ENCODE results near the gene NEURL4.

The NEURL4 gene

GRCh38 chr17:7304179-7304578 is 25.0 kb downstream of the NEURL4 start:
- DNase-seq (ENCODE audit: low read depth, low spot score) = no peak

GRCh38 chr17:7296189-7296861 is 32.8 kb downstream of the NEURL4 start:
- DNase-seq (ENCODE audit: low read depth, low spot score) = peak; percentile 97

GRCh38 chr17:7295230-7296180 is 33.6 kb downstream of the NEURL4 start:
- DNase-seq (ENCODE audit: low read depth, low spot score) = peak; percentile 58

- DNase-seq (ENCODE audit: low read depth, low spot score) = peak; percentile 85
Observed at GRCh38 chr17:7294614-7295153, 34.5 kb downstream of the NEURL4 start, which contains the start of gene YBX2. Gene YBX2 (minus strand): TSS chr17:7294639. CDS start chr17:7294500, 139 bp downstream.

- DNase-seq (ENCODE audit: low read depth, low spot score) = peak; percentile 79
Observed at GRCh38 chr17:7293816-7294613, 35.1 kb downstream of the NEURL4 start.

- DNase-seq (ENCODE audit: low read depth, low spot score) = no peak
Observed at GRCh38 chr17:7293159-7293558, 36.0 kb downstream of the NEURL4 start.

- no peak for DNase-seq (ENCODE audit: low read depth, low spot score)
Observed at GRCh38 chr17:7292729-7293128, 36.4 kb downstream of the NEURL4 start.

- no peak for DNase-seq (ENCODE audit: low read depth, low spot score)
Observed at GRCh38 chr17:7292194-7292593, 36.9 kb downstream of the NEURL4 start.

- DNase-seq (ENCODE audit: low read depth, low spot score) = no peak
Observed at GRCh38 chr17:7290685-7291084, 38.5 kb downstream of the NEURL4 start.

- no peak for DNase-seq (ENCODE audit: low read depth, low spot score)
Observed at GRCh38 chr17:7290166-7290565, 39.0 kb downstream of the NEURL4 start.

- no peak for DNase-seq (ENCODE audit: low read depth, low spot score)
Observed at GRCh38 chr17:7289256-7290032, 39.7 kb downstream of the NEURL4 start.

- DNase-seq (ENCODE audit: low read depth, low spot score) = no peak
Observed at GRCh38 chr17:7285679-7286078, 43.5 kb downstream of the NEURL4 start.

- no peak for DNase-seq (ENCODE audit: low read depth, low spot score)
Observed at GRCh38 chr17:7284911-7285310, 44.2 kb downstream of the NEURL4 start.

- DNase-seq (ENCODE audit: low read depth, low spot score) = no peak
Observed at GRCh38 chr17:7283471-7284216, 45.5 kb downstream of the NEURL4 start.

- DNase-seq (ENCODE audit: low read depth, low spot score) = no peak
Observed at GRCh38 chr17:7282752-7283321, 46.3 kb downstream of the NEURL4 start.

GRCh38 chr17:7281953-7282751 is 47.0 kb downstream of the NEURL4 start:
- DNase-seq (ENCODE audit: low read depth, low spot score) = peak; percentile 30

GRCh38 chr17:7281074-7281952 is 47.8 kb downstream of the NEURL4 start, which contains the start of gene SLC2A4:
Gene SLC2A4 (plus strand): TSS chr17:7281718. CDS start chr17:7281935, 217 bp downstream.
- peak; percentile 100 for DNase-seq (ENCODE audit: low read depth, low spot score)

Data from ELF-1 (cell line).